H1 (cell line): ENCODE measurements around the gene NPIPA1. TPM values are rescaled to one million over a fixed set of nuclear protein-coding genes. Genes with fewer than 3 reads are reported as not detected.
A peak's percentile ranks its signal among the peaks of the same experiment; 100 is the strongest.
"Not testable (repeated sequence)": the region's sequence is repeated elsewhere in the genome, so short reads cannot be mapped to it uniquely, and the experiment has no call there.

Experiments
- CTCF ChIA-PET: fragments of 300-600 bp; sonication (Branson Sonifier 250); formaldehyde crosslinking; loops from one replicate; lab custom pipeline; 2021; ENCODE audit not compliant: partially characterized antibody; lab: Charles Lee
- POLR2A ChIA-PET: fragments of 300-600 bp; sonication (Branson Sonifier 250); formaldehyde crosslinking; loops from one replicate; lab custom pipeline; 2021; ENCODE audit warnings: inconsistent platforms; ENCODE audit not compliant: partially characterized antibody; lab: Charles Lee
- DNase-seq, 2 experiments: peaks; one replicate each; pipeline versions ENCODE4 v3.0.0 to v3.0.0-alpha.2; 2010 to 2022; ENCODE audit warnings: low spot score in 2 of 2, low read depth in 1 of 2, mixed read lengths in 1 of 2
- FAIRE-seq: peaks from 2 replicates; lab custom pipeline; 2011; peaks lifted over from hg19 to GRCh38; lab: Jason Lieb, UNC
- H2AFZ ChIP-seq: 2 replicates; pipeline ENCODE4 v1.8.1; 2012; ENCODE audit warnings: low read length, inconsistent platforms
- H2AK5ac ChIP-seq: 2 replicates; pipeline ENCODE4 v1.6.1; 2013; ENCODE audit warnings: low read depth, low read length
- H2BK120ac ChIP-seq: replicated peaks from 2 replicates; pipeline ENCODE3; 2013; ENCODE audit warnings: low read depth, low read length, inconsistent platforms
- H2BK12ac ChIP-seq: 2 replicates; pipeline ENCODE4 v1.6.1; 2013; ENCODE audit warnings: low read depth, low read length
- H2BK15ac ChIP-seq: 2 replicates; pipeline ENCODE4 v1.6.1; 2013; ENCODE audit warnings: low read length
- H2BK20ac ChIP-seq: 2 replicates; pipeline ENCODE4 v1.6.1; 2013; ENCODE audit warnings: low read length
- H2BK5ac ChIP-seq: 2 replicates; pipeline ENCODE4 v1.6.1; 2013; ENCODE audit warnings: low read depth, low read length
- H3K14ac ChIP-seq: 2 replicates; pipeline ENCODE4 v1.6.1; 2013; ENCODE audit warnings: inconsistent platforms; ENCODE audit not compliant: insufficient read length
- H3K18ac ChIP-seq: 2 replicates; pipeline ENCODE4 v1.6.1; 2013; ENCODE audit warnings: low read length; ENCODE audit errors: extremely low read depth
- H3K23ac ChIP-seq: 2 replicates; pipeline ENCODE4 v1.6.1; 2013; ENCODE audit warnings: inconsistent platforms; ENCODE audit not compliant: insufficient read length
- H3K23me2 ChIP-seq: 2 replicates; pipeline ENCODE4 v1.6.1; 2013; ENCODE audit warnings: low read depth, low read length
- H3K27ac ChIP-seq: 2 replicates; pipeline ENCODE4 v1.6.1; 2011; ENCODE audit warnings: low read depth, low read length, inconsistent platforms
- H3K27me3 ChIP-seq, 4 experiments: replicated peaks in 1 of 4; 1 replicate in 1 of 4; 2 replicates in 3 of 4; pipeline versions ENCODE4 v1.6.1 to v1.8.1; 2011 to 2013; ENCODE audit warnings: low read length in 3 of 4, mild to moderate bottlenecking in 3 of 4, inconsistent platforms in 2 of 4, mixed read lengths in 2 of 4, moderate library complexity in 1 of 4; ENCODE audit not compliant: control insufficient read depth in 3 of 4, insufficient read depth in 3 of 4; ENCODE audit errors: extremely low read depth in 1 of 4
- H3K36me3 ChIP-seq, 4 experiments: 2 replicates each; pipeline versions ENCODE4 v1.6.1 to v1.8.1; 2011 to 2013; ENCODE audit warnings: mild to moderate bottlenecking in 4 of 4, low read length in 3 of 4, moderate library complexity in 2 of 4, control low read depth in 1 of 4, inconsistent platforms in 1 of 4; ENCODE audit not compliant: insufficient read depth in 4 of 4, control insufficient read depth in 2 of 4
- H3K4ac ChIP-seq: replicated peaks from 2 replicates; pipeline ENCODE3; 2013; ENCODE audit warnings: low read length, low read depth, mixed read lengths, inconsistent platforms; ENCODE audit not compliant: insufficient read length
- H3K4me1 ChIP-seq, 4 experiments: replicated peaks in 1 of 4; 1 replicate in 1 of 4; 2 replicates in 3 of 4; pipeline versions ENCODE4 v1.6.1 to v1.8.1; 2011 to 2013; ENCODE audit warnings: low read length in 3 of 4, inconsistent platforms in 2 of 4, mixed read lengths in 1 of 4; ENCODE audit not compliant: insufficient read depth in 4 of 4, control insufficient read depth in 3 of 4
- H3K4me2 ChIP-seq, 2 experiments: 2 replicates each; pipeline versions ENCODE4 v1.6.1 to v1.8.1; 2011 to 2013; ENCODE audit warnings: low read depth in 2 of 2, low read length in 2 of 2, control low read depth in 1 of 2, inconsistent platforms in 1 of 2, mild to moderate bottlenecking in 1 of 2; ENCODE audit not compliant: insufficient read depth in 1 of 2
- H3K4me3 ChIP-seq, 4 experiments: fragments of 200-600, 300-600 bp in 1 of 4; sonication (generic), shearing (Covaris generic), sonication (Bioruptor Twin) in 1 of 4; 2 replicates each; pipeline versions ENCODE4 v1.5.1 to v1.8.1; 2011 to 2016; ENCODE audit warnings: low read length in 4 of 4, low read depth in 3 of 4, control low read depth in 2 of 4, inconsistent platforms in 2 of 4, mild to moderate bottlenecking in 2 of 4, mixed read lengths in 1 of 4, moderate library complexity in 1 of 4; ENCODE audit not compliant: insufficient read depth in 2 of 4; ENCODE audit errors: extremely low read depth in 1 of 4
- H3K56ac ChIP-seq: replicated peaks from 2 replicates; pipeline ENCODE3; 2013; ENCODE audit warnings: low read depth, mild to moderate bottlenecking, mixed read lengths, low read length, inconsistent platforms; ENCODE audit not compliant: insufficient read length
- H3K79me1 ChIP-seq: 2 replicates; pipeline ENCODE4 v1.6.1; 2013; ENCODE audit warnings: low read depth, low read length, control low read depth
- H3K79me2 ChIP-seq, 2 experiments: 2 replicates each; pipeline versions ENCODE4 v1.6.1 to v1.8.1; 2012 to 2013; ENCODE audit warnings: low read length in 2 of 2, mild to moderate bottlenecking in 2 of 2, inconsistent platforms in 1 of 2; ENCODE audit not compliant: insufficient read depth in 2 of 2, control insufficient read depth in 1 of 2
- H3K9ac ChIP-seq, 4 experiments: replicated peaks in 1 of 4; 1 replicate in 1 of 4; 2 replicates in 3 of 4; pipeline versions ENCODE4 v1.6.1 to v1.8.1; 2011 to 2013; ENCODE audit warnings: low read depth in 3 of 4, low read length in 3 of 4, control low read depth in 2 of 4, mild to moderate bottlenecking in 2 of 4, moderate library complexity in 2 of 4, inconsistent platforms in 1 of 4; ENCODE audit errors: extremely low read depth in 1 of 4
- H3K9me3 ChIP-seq, 2 experiments: 2 replicates each; pipeline versions ENCODE4 v1.6.1 to v1.8.1; 2012 to 2013; ENCODE audit warnings: mild to moderate bottlenecking in 2 of 2, moderate library complexity in 2 of 2, control low read depth in 1 of 2, inconsistent platforms in 1 of 2, low read depth in 1 of 2, low read length in 1 of 2, mixed read lengths in 1 of 2; ENCODE audit not compliant: insufficient read depth in 2 of 2
- H4K20me1 ChIP-seq, 2 experiments: replicated peaks in 1 of 2; 2 replicates each; pipeline versions ENCODE3 to v1.8.1; 2011 to 2013; ENCODE audit warnings: inconsistent platforms in 2 of 2, low read length in 2 of 2, mild to moderate bottlenecking in 1 of 2; ENCODE audit not compliant: insufficient read depth in 2 of 2, control insufficient read depth in 1 of 2
- H4K5ac ChIP-seq: 2 replicates; pipeline ENCODE4 v1.6.1; 2013; ENCODE audit warnings: low read length, low read depth, mixed read lengths, inconsistent platforms; ENCODE audit not compliant: insufficient read length
- H4K8ac ChIP-seq: 2 replicates; pipeline ENCODE4 v1.8.0; 2013; ENCODE audit warnings: mild to moderate bottlenecking, moderate library complexity, low read length, inconsistent platforms; ENCODE audit not compliant: insufficient read depth; ENCODE audit errors: extremely low read depth
- H4K91ac ChIP-seq: replicated peaks from 2 replicates; pipeline ENCODE3; 2013; ENCODE audit warnings: low read length, mixed read lengths, inconsistent platforms; ENCODE audit not compliant: insufficient read length
- WGBS, 2 experiments: shearing (Covaris generic) in 1 of 2; methylation state at CpG; one replicate each; pipeline versions ENCODE4 v1.1.6 to v1.1.7; 2013 to 2015; ENCODE audit warnings: low lambda C conversion rate in 2 of 2, mixed read lengths in 2 of 2, inconsistent platforms in 1 of 2, low coverage in 1 of 2, missing lambda C conversion rate in 1 of 2; ENCODE audit not compliant: insufficient replicate concordance in 2 of 2, insufficient coverage in 1 of 2, insufficient read length in 1 of 2; ENCODE audit errors: extremely low coverage in 1 of 2, missing lambda C conversion rate in 1 of 2; 5-methylcytosine and 5-hydroxymethylcytosine counted together
- microRNA counts: library from miRNA; unstranded; fragments of <30 nt; microRNA quantifications from one replicate; lab custom pipeline; 2015
- microRNA-seq, 2 experiments: library from miRNA; unstranded; fragments of <30 nt; microRNA quantifications; one replicate each; pipeline versions ENCODE4 to v1.2.0, GENCODE V29; 2016 to 2020; ENCODE audit warnings: borderline microRNAs expressed in 2 of 2, borderline number of aligned reads in 2 of 2, borderline replicate concordance in 1 of 2
- polyA plus RNA-seq, 7 experiments: library from polyadenylated mRNA; depleted of rRNA in 3 of 7; stranded (reverse) in 5 of 7; unstranded in 2 of 7; fragments of >200 nt in 5 of 7; fragments of 200-250 nt in 2 of 7; gene quantifications; 1 replicate in 5 of 7; 2 replicates in 1 of 7; 4 replicates in 1 of 7; pipeline versions ENCODE4 v1.2.1 to v1.2.3, GENCODE V29; 2011 to 2013; ENCODE audit warnings: missing spikeins in 2 of 7, mixed read lengths in 2 of 7
- small RNA-seq: library from polyadenylated mRNA; stranded (forward); fragments of <200 nt; extraction: miRNeasy Mini kit (QIAGEN cat#:217004); gene quantifications from one replicate; pipeline ENCODE3, GENCODE V24; 2013; ENCODE audit not compliant: insufficient read depth
- total RNA-seq: library from RNA; stranded (reverse); fragmentation: NEBNext Ultra II Directional; extraction: Animal tissue kit (Norgen Biotek cat#: 25700); gene quantifications from 2 replicates; pipeline ENCODE4 v1.2.1, GENCODE V29; 2021

NPIPA1 gene
- total and polyA plus RNA-seq, 2 of the 8 experiments (the other 6 are each of a cell fraction or from before 2014, with no cell fraction given): 60.0 to 97.8 TPM

GRCh38 chr16:14999845-15000244 lies 62.6 kb downstream of the NPIPA1 start:
- H2BK15ac ChIP-seq, H4K5ac ChIP-seq, H3K18ac ChIP-seq, H3K9me3 ChIP-seq, H3K27ac ChIP-seq, FAIRE-seq, POLR2A ChIA-PET, DNase-seq, H3K79me1 ChIP-seq, H2BK12ac ChIP-seq, H3K23me2 ChIP-seq, H3K27me3 ChIP-seq, H4K91ac ChIP-seq, H3K14ac ChIP-seq, CTCF ChIA-PET, H4K20me1 ChIP-seq, H3K9ac ChIP-seq, H3K4me3 ChIP-seq, H3K4me1 ChIP-seq, H2AFZ ChIP-seq, H2BK20ac ChIP-seq, H2BK5ac ChIP-seq, H3K23ac ChIP-seq, H3K79me2 ChIP-seq, H2BK120ac ChIP-seq, H4K8ac ChIP-seq, H3K56ac ChIP-seq, H3K4ac ChIP-seq, H2AK5ac ChIP-seq, H3K4me2 ChIP-seq: not testable (repeated sequence)
- H3K36me3 ChIP-seq: peaks cover 0 to 13% (median 4%) of the 10 kb centered on the region in 4 experiments; a peak in 3 of 8 replicates
- 89% methylated on average over 3 of the region's 3 CpGs; no CpG with 5 or more reads in 1 of the 2 experiments for WGBS, 2 experiments

MicroRNAs encoded within 50 kb of the gene (microRNA counts, 767-probe panel; counts per million panel counts)
- microRNA hsa-miR-3180-3p (lab: Ali Mortazavi, UCI) (879 counts per million, percentile 95 among the panel's probes with 10 or more counts), microRNA hsa-miR-3180-5p (lab: Ali Mortazavi, UCI) (879 counts per million, percentile 95 among the panel's probes with 10 or more counts)

Small RNA genes within 50 kb of the gene (microRNA-seq; reads per million reads assigned to microRNA genes)
- gene MIR3180-1 (0 reads per million in 2 experiments), gene MIR3670-1 (0 reads per million in 2 experiments), gene MIR6511A1 (0 reads per million in 2 experiments), gene MIR6770-1 (0 reads per million in 2 experiments)

Small RNA genes within 50 kb of the gene (small RNA-seq; reads per million reads assigned to genes)
- not detected for gene AC138932.4
- not detected for gene MIR3180-1
- gene MIR3670-1: not detected
- not detected for gene MIR6511A1
- not detected for gene MIR6770-1
- gene RF00019: not detected

Other genes starting within 250 kb of the NPIPA1 start
- 0.54 and 0.60 TPM in 2 replicates for gene PLA2G10, start 243.1 kb upstream of the NPIPA1 start, total RNA-seq
- 2.2 and 2.4 TPM in 2 replicates for gene PLA2G10, start 243.1 kb upstream of the NPIPA1 start, polyA plus RNA-seq (2011; rRNA removed)
- gene NPIPA3, start 234.0 kb upstream of the NPIPA1 start, total RNA-seq: 8.6 and 10.5 TPM in 2 replicates
- 0.88 and 2.0 TPM in 2 replicates for gene NPIPA3, start 234.0 kb upstream of the NPIPA1 start, polyA plus RNA-seq (2011; rRNA removed)
- 16.8 and 17.8 TPM in 2 replicates for gene NPIPA2, start 194.9 kb upstream of the NPIPA1 start, total RNA-seq
- gene NPIPA2, start 194.9 kb upstream of the NPIPA1 start, polyA plus RNA-seq (2011; rRNA removed): 7.6 and 8.9 TPM in 2 replicates
- 121 and 129 TPM in 2 replicates for gene NOMO1, start 103.7 kb upstream of the NPIPA1 start, total RNA-seq
- 74.1 and 74.3 TPM in 2 replicates for gene NOMO1, start 103.7 kb upstream of the NPIPA1 start, polyA plus RNA-seq (2011; rRNA removed)
- 118 and 123 TPM in 2 replicates for gene PDXDC1, start 37.6 kb downstream of the NPIPA1 start, total RNA-seq
- gene PDXDC1, start 37.6 kb downstream of the NPIPA1 start, polyA plus RNA-seq (2011; rRNA removed): 46.3 and 56.6 TPM in 2 replicates
- 39.4 and 41.1 TPM in 2 replicates for gene NTAN1, start 118.6 kb downstream of the NPIPA1 start, total RNA-seq
- gene NTAN1, start 118.6 kb downstream of the NPIPA1 start, polyA plus RNA-seq (2011; rRNA removed): 36.0 and 53.5 TPM in 2 replicates
- 26.0 and 26.1 TPM in 2 replicates for gene RRN3, start 156.8 kb downstream of the NPIPA1 start, total RNA-seq
- 10.0 and 15.1 TPM in 2 replicates for gene RRN3, start 156.8 kb downstream of the NPIPA1 start, polyA plus RNA-seq (2011; rRNA removed)